ENCODE data around the gene PPP1R16B.

DNA sequence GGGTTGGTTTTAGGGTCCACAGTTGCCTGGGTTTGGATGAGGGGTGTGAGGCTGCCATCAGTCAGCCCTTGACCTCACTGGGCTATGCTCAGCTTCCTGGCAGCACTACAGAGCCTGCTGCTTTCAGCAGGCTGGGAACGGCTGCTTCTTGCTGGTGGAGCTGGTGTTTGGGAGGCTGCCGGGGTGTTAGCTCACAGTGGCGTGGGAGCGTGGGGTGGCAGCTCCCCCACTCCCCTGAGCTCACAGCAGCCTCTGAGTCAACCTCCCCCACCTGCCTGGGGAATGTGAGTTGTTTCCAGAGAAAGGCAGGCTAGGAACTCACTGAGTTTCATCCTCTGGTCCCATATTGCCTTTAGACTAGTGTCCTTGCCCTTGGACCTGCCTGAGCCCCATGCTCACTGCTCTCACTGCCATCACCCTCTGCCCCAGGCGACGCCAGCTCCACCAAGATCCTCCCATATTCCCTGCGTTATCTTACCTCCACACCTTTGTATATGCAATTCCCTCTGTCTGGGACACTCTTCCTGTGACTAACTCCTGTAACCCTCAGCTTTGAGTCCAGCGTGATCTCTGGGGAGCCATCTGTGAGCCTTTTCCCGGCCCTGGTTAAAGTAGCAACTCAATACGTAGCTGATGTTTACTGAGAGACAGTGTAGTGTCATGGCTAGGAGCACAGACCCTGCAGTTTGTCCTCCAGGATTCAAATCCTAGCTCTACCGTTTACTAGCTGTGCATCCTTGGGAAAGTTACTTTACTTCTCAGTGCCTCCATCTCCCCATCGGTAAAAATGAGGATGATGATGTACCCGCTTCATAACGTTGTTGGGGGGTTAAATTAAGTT, 34.8 kb downstream of the PPP1R16B start:
- TF ChIP-seq, protein P1, sequence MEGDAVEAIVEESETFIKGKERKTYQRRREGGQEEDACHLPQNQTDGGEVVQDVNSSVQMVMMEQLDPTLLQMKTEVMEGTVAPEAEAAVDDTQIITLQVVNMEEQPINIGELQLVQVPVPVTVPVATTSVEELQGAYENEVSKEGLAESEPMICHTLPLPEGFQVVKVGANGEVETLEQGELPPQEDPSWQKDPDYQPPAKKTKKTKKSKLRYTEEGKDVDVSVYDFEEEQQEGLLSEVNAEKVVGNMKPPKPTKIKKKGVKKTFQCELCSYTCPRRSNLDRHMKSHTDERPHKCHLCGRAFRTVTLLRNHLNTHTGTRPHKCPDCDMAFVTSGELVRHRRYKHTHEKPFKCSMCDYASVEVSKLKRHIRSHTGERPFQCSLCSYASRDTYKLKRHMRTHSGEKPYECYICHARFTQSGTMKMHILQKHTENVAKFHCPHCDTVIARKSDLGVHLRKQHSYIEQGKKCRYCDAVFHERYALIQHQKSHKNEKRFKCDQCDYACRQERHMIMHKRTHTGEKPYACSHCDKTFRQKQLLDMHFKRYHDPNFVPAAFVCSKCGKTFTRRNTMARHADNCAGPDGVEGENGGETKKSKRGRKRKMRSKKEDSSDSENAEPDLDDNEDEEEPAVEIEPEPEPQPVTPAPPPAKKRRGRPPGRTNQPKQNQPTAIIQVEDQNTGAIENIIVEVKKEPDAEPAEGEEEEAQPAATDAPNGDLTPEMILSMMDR (IDR thresholded peaks at IDR 0.05), result no peak
- TF ChIP-seq POLR2A (IDR thresholded peaks at IDR 0.05) (no peak), POLR2AphosphoS5 (IDR thresholded peaks at IDR 0.05) (no peak)

Data from prostate gland (tissue), 2 donors.